Renal pelvis (tissue), 4 donors: ENCODE measurements around the gene ACE. TPM values are rescaled to one million over a fixed set of nuclear protein-coding genes. Genes with fewer than 3 reads are reported as not detected.
"Not testable (repeated sequence)": the region's sequence is repeated elsewhere in the genome, so short reads cannot be mapped to it uniquely, and the experiment has no call there.

Source experiments
- DNase-seq: peaks from one replicate; pipeline ENCODE4 v3.0.0-alpha.2; 2013
- polyA plus RNA-seq, 3 donors: library from polyadenylated mRNA; unstranded; fragments of 120-200 nt; gene quantifications; one replicate each; pipeline ENCODE4 v1.2.1, GENCODE V29; 2013; ENCODE audit not compliant: insufficient read length in 3 of 3

ACE gene
- polyA plus RNA-seq, 3 donors: 11.7 to 23.6 (median 20.1) TPM

DNA sequence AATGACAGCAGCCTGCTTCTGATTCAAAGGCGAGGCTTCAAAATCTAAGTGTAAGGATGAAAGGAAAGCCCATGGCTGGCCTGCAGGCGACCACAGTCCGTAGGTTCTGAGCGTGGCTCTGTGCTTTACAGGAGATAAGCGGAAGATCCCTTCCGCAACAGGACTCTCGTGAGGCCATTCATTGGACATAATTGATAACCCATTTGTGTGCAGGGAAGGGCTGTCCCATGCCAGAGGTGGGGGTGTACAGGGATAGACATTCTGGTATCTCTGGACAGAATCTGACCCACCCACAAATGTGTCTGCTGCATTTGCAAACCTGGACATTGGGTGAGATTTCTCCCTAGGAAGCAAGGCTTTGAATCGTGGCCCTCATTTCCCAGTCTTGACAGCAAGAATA, 34.8 kb upstream of the ACE start:
- DNase-seq: no peak

DNA sequence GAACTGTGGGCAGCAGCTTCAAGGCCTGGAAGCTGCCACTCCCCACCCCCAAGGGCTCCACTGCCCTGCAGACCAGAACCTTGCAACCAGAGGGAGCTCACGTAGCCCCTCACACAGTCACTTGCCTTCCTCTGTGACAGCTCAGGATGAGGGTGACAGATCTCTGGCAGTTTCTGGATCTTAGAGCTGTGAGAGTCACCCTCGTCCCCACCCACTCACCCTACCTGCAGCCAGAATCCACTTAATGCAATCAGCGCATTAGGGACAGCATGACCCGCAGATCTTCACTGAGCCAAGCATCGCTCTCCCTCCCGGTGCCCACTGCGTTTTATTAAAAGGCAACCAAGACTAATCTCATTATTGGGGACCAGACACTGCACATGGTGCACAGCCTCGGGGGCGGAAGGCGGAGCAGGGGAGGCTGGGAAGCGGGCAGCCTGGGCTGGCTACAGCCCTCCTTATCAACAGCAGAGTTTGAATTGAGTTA, 34.3 kb upstream of the ACE start:
- DNase-seq: no peak

DNA sequence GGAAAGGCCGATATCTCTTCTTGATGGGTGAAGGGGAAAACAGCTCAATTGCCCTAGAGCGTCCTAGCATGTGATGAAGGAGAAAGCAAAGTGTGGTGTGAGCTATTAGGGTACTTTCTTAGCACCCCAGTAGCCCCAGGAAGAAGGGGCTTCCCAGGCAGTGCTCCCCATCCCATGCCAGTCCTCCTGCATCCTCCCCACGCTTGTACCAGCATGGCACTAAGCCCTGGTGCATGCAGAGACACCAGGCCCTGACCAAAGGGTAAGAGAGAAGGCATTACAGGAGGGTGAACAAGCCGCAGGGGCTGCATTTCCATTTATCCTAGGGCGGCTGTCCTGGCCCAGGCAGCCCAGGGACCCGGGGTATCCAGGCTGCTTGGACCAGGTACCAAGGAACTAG, 33.8 kb upstream of the ACE start:
- no peak for DNase-seq

DNA sequence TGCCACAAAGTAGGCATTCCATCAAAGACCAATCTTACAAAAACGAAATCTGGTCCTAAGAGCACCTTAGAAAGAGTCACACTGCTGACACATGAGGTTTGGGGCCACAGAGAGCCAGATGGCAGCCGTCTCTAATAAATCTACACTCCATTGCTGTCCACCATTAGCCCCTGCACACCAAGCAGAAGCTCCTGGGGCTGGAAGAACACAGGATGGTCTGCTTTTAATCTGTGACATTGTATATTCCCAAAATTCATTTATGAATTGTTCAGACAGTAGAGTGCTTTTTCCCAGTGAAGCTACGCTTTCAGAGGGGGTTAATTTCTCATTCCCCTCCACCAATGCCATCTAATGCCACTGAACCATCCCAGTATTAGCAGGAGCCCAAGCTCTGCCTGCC, 32.4 kb upstream of the ACE start:
- no peak for DNase-seq

DNA sequence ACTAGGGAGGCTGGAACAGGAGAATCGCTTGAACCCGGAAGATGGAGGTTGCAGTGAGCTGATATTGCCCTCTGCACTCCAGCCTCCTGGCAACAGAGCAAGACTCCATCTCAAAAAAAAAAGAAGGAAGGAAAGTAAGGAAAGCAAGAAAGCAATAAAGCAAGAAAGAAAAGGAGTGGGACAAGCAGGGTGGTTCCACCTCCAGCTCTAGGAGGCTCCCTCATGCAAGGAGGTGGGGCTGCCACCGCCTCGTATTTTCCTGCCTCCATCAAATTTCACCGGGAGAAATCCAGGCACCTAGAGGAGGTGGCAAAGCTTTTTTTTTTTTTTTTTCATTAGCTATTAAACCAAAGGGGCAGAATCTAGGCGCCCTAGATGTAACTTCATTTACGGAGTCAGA, 31.8 kb upstream of the ACE start:
- no peak for DNase-seq

DNA sequence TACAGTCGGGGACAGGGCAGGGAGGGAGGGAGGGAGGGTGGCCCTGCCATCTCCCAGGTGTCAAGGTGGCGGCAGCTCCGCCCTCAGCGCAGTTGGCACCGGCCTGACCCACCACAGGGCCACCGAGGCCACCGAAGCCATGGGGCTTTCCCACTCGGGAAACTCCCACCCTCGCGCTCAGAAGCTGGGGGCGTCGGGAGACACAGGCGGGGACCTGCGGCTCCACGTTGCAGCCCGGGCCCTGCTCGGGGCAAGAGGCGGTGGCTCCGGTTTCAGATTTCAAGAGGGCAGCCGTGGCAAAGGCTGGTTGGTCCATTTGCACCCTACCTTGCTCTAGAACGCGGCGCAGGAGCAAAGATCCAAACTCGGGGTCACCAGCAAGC, 31.3 kb upstream of the ACE start:
- no peak for DNase-seq

DNA sequence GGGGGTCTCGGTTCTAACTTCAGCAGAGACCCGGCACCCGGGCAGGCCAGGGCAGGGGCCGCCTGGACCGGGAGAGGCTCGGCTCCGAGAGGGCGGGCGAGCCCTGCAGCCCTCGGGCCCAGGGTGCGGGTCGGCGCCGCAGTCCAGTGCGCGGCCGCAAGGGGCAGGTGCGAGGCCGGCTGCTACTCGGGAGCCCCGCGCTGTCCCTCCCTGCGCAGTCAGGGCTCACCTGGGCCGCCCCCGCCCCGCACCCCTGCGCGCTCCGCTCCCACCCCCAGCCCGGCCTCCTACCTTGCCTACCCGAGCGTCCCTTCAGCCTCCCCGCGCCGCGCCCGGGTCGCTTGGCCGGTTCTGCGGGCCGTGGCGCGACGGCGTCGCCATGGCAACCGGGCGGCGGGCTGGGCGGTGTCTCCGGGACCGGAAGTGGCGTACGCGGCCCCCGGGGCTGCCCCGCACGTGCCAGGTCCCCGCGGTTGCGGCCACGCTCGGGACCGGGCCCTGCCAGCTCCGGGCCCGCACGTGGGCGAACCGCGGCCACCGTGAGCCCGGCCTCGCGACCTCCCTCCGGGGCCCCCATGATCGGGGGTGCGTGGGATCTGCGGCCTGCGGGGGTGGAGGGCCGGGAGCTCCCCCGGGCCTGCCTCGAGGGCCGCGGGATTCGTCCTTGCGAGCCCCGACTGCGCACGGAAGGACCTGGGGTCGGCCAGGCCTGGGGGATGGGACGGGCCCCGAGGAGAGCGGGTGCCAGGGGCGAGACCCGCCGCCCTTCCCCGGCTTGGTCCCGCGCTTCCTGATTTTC, 30.7 kb upstream of the ACE start, which contains the start of gene CYB561:
Gene CYB561 (minus strand): TSS at position 353 of the 799 bp plus-strand sequence. CDS start 8,759 bp downstream, outside the sequence.
- peak; percentile 75 for DNase-seq

DNA sequence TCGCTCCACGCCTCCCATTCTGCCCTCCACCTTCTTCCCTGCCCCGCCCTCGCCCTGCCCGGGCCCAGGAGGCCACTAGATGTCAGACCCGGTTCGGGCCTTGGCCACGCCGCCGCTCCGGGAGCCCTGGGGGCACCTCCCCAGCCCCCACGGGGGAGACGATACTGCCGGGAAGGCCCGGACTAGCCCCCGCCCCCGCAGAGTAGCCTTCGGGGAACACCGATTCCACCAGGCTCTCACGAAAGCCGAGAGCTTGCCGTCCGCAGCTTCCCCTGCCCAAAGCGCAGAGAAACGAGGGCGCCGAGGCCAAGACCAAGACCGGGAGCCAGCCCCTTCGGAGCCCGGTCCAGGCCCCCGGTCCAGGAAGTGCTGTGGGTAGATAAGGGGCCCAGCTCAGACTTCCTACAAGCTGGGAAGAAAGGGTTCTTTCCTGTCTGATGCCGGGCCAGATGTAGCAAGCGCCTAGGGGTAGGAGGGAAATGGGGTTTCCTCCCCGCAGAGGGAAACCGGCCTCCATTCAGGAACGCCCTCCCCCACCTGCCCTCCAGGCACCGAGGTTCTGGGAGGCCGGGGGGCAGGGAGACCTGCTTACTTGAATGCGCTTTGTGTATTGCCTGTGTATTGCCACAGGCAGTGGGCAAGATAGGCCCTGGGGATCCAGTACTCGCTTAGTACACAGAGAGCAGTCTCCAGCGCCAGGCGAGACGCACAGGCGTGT, 29.9 kb upstream of the ACE start:
- no peak for DNase-seq

DNA sequence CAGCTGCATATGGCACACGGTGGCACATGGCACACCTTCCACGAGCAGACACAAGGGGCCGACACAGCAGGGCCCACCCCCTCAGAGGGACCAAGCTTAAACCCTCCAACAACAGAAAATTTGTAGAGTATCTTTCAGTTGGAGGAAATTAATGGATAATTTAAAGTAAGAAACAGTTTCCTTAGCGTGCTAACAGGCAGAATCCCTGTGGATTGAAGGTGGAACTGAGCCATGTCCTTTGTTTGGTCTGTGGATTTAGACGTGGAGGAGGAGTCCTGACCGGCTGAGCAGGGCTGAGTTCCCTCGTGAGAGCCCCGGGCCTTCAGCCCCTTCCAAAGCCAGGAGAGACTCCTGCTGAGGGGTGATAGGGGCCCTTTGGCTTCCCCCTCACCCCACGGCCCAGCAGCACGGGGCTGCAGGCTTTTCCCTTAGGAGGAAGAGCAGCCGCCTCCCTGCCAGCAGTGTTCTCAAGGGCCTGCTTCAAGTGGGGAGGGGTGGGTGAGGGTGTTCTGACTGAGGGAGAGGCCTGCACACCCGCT, 29.3 kb upstream of the ACE start:
- no peak for DNase-seq

DNA sequence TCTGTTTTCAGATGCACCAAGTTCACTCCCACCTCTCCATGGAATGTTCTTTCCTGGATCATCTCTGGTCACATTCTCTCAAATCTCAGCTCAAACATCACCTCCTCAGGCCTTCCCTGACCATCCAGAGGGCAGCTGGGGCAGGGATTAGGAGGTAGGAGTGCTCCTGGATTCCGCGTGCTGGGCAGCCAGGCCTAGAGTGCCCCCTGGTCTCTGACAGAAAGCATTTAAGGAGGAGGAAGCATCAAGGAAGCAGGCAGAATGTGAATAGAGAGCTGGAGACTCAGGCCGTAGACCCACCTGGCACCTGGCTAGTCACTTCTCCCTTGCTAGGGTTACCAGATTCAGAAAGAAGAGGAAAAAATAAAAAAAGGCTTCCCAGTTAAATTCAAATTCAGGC, 28.2 kb upstream of the ACE start:
- DNase-seq: no peak

DNA sequence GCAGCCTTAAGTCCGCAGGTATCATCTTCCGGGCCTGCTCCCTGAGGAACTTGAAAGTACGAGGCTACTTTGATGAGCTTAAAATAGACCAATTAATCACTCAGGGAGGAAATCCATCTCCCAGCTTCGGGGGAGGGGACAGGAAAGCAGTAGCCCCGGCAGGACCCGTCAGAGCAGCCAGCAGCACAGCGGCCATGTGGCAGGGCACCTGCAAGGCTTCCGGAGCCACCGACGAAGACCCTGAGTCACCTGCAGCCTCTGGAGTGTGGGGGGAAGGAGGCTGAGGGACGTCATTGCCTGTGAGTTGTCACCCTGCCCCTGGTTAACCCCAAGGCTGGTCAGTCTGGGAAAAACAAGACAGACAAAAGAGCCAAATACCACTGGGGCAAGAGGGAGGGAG, 26.3 kb upstream of the ACE start:
- no peak for DNase-seq

DNA sequence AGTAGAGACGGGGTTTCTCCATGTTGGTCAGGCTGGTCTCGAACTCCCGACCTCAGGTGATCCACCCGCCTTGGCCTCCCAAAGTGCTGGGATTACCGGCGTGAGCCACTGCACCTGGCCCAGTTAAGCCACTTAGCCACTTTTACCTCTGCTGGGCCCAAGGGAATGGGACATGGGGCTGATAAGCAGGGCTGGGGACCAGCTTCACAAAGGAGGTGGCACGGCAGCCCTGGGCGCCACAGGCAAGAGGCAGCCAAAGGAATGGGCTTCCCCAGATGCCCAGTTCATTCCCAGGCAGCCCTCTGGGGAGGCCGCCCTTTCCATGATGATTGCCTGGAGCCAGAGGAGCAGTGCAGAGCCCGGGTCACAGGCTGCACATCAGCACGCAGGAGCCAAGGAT, 25.7 kb upstream of the ACE start:
- DNase-seq: no peak

DNA sequence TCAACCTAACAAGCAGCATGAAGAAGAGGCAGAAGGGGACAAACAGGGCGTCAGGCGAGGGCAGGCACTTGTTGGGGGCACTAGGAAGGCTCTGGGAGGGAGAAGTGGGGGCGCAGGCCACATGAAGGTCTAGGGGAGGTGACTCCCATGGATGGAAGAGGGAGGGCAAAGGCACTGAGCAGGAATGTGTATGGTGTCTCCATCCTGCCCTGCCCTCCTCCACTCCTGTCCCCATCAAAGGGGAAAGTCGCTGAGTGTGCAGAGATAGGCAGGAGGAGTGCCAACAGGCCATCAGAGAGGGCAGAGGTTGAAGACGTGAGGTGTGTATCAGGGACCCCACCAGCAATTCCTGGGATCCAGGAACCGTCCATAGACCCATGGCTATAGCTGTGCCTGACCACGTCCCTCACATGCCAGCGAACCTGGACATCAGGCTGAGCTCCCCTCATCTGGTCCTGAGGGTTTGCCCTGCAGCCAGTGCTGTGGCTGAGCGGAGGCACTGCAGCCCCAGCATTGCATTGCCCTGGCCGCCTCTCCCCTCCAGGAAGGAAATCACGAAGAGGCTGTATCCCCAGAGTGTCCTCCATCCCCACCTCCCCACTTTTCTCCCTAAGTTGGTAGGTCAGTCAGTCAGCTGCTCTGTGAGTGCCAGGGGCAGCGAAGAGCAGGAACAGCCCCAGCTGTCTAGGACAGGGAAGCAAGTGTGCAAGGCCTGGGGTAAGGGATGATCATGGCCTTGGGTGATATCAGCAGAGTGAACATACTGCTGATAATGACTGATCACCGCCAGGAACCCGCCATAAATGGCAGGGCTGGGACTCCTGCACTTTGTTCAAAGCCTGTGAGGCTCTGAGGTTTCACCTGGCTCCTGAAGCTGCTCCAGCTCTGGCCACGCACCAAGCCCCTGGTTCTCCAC, 24.6 kb upstream of the ACE start:
- no peak for DNase-seq

DNA sequence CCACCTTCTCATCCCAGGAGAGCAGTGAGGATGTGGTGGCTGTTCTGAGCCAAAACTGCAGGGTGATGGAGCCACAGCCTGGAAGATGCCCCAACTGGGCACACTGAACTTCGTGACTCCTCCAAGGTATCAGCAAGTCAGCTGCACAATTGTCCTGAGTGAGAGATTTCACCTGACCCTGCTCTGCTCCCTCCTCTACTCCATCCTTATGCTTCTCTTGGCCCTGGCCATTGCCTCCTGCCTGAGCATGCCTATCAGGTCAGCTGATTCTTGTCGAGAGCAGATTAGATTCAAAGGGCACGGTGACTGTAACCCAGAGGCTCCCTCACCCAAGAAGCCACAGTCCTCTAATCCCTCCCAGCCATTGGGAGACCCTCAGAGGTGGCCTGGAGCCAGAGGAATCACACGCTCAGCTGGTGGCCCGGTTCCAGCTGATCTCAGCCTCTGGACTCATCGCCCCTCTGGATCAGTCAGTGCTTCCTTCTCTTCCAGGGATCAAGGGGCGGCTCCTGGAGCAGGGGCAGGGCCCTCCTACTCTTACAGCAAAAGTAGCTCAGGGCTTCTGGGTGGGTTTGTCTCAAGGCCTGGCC, 23.8 kb upstream of the ACE start:
- DNase-seq: no peak

DNA sequence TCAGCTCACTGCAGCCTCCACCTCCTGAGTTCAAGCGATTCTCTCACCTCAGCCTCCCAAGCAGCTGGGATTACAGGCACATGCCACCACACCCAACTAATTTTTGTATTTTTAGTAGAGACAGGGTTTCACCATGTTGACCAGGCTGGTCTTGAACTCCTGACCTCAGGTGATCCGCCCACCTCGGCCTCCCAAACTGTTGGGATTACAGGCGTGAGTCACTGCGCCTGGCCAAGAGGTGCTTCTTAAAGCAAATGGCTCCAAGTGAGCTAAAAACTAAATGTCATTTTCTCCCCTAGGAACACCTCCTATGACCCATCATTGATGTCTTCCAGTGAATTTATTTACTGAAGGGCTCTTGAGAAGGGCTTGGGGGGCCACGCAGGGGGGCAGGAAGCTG, 22.5 kb upstream of the ACE start:
- not testable (repeated sequence) for DNase-seq

DNA sequence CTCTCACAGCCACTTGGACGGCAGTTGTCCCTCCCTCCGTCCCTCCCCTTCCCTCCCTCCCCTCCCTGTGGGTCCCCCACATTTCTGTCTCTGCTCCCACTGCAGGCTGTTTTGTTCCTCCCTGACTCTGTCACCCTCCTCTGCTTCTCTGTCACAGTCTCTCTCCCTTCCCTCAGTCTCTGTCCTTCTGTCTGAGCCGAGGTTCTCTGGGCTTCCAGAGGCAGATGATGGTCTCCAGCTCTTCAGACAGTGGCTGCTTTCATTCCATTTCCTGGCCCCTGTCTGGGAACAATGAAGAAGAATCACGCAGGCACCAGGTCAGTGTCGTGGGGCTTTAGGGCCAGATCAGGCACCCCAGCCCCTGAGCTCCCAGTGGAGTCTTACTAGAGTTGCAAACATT, 21.9 kb upstream of the ACE start:
- no peak for DNase-seq

DNA sequence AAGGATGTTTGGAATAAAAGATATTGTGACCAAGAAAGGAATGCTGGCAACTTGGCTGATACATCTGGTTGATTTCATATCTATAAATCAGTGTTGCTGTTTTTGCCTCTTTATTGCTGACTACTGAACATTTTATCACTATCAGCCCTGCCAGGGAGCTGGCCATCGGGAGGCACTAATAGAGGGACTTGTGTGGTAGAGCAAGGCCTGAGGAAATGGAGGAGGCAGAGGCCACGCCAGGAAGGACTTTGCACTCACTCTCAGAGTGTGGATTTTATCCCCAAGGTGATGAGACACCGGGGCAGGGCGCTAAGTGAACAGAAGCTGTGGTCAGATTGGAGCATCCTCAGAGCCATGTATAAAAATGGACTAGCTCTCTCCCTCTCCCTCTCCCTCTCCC, 21.4 kb upstream of the ACE start:
- no peak for DNase-seq

DNA sequence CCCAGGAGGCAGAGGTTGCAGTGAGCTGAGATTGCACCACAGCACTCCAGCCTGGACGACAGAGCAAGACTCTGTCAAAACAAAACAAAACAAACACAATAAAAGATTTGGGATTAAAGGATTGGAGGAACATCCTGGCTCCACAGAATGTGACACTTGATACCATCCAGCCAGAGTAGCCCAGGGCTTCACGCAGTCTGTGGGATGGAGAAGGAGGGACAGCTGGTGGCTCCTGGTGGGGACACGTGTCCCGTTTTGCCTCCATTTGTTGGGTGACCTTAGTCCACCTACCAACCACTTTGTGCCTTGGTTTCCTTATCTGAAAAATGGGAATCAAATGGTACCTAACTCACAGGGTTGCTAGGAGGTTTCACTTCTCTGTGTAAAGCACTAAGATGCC, 18.4 kb upstream of the ACE start:
- no peak for DNase-seq

DNA sequence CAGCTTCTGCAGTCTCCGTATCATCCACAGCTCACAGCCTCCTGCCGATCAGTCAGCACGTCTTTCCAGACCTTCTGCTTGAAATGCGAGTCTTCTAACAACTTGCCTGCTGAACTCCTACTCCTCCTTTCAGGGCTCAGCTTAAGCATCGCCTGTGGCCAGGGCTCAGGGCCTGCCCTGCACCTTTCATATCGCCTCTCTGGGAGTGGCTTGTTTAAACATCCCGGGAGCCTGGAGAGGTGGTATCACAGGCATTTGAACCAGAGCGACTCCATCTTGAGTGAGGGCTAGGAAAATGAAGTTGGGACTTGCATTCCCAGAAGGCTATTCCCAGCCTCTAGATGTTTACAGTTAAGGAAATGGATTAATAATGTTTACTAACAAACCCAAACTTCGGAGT, 16.8 kb upstream of the ACE start:
- no peak for DNase-seq

DNA sequence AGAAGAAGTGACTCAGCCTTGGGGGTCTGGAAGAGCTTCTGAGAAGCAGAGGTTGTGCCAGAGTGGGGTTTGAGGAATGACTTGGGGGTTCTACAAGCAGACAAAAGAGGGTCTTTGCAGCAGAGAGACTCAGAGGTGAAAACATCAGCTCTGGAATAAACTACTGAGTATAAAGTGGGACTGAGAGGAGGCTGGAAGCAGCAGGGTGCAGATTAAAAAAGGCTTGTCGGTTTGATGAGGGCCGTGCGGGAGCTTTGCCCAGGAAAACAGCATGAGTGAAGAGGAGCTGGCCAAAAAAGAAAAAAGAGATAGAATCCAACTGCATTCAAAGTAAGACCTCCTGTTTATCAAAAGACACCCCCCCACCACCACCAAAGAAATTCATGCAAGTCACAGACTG, 13.1 kb upstream of the ACE start:
- no peak for DNase-seq

DNA sequence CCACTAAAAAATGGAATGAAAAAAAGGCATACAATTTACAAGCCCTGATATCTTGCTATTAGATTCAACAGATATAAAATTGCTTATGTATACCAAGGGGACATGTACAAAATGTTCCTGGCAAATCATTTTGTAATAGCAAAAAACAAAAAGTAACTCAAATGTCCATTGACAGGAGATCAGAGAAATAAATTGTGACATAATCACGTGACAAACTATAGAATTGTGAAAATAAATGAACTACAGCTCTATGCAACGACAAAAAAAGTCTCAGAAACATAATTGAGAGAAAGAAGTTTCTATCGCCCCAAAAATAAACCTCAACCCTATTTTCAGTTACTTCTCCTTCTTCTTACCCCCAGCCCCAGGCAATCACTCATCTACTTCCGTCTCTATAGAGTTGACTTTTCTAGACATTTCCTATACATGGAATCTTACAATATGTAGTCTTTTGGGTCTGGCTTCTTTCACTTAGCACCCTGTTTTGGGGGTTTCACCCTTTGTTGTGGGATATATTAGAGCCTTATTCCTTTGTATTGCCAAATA, 12.1 kb upstream of the ACE start:
- no peak for DNase-seq
